DND-41 (cell line): ENCODE results near the gene SELENOP.

Source experiments
- ATAC-seq: fragments of 200-7000 bp; cut with Tn5 transposase; 3 replicates; pipeline ENCODE4 v1.9.1; 2021; ENCODE audit warnings: low read depth; ENCODE audit not compliant: insufficient read depth
- DNase-seq: peaks from one replicate; pipeline ENCODE4 v3.0.0-alpha.2; 2020
- H2AFZ ChIP-seq: 2 replicates; pipeline ENCODE4 v1.6.0; 2012; ENCODE audit warnings: low read depth, low read length
- H3K27ac ChIP-seq: 2 replicates; pipeline ENCODE4 v1.5.1; 2012; ENCODE audit warnings: low read length, inconsistent platforms
- H3K27me3 ChIP-seq: fragments of 200-600 bp; sonication (generic); 2 replicates; pipeline ENCODE4 v1.6.0; 2012; ENCODE audit warnings: low read length, mild to moderate bottlenecking, inconsistent platforms; ENCODE audit not compliant: insufficient read depth, poor library complexity
- H3K36me3 ChIP-seq: 2 replicates; pipeline ENCODE4 v1.5.1; 2012; ENCODE audit warnings: low read length, inconsistent platforms; ENCODE audit not compliant: insufficient read depth
- H3K4me1 ChIP-seq: 2 replicates; pipeline ENCODE4 v1.5.1; 2012; ENCODE audit warnings: mild to moderate bottlenecking, low read length; ENCODE audit not compliant: insufficient read depth
- H3K4me2 ChIP-seq: 2 replicates; pipeline ENCODE4 v1.6.0; 2012; ENCODE audit warnings: mild to moderate bottlenecking, moderate library complexity, low read length, inconsistent platforms; ENCODE audit not compliant: insufficient read depth
- H3K4me3 ChIP-seq, 2 experiments: fragments of 200-600 bp in 1 of 2; shearing (Covaris generic) in 1 of 2; 2 replicates each; pipeline ENCODE4 v1.5.1; 2012 to 2016; ENCODE audit warnings: inconsistent platforms in 2 of 2, low read length in 2 of 2, mild to moderate bottlenecking in 2 of 2, low read depth in 1 of 2, moderate library complexity in 1 of 2
- H3K79me2 ChIP-seq: 2 replicates; pipeline ENCODE4 v1.6.0; 2012; ENCODE audit warnings: low read length, inconsistent platforms; ENCODE audit not compliant: insufficient read depth
- H3K9ac ChIP-seq: 2 replicates; pipeline ENCODE4 v1.6.0; 2012; ENCODE audit warnings: low read depth, mild to moderate bottlenecking, inconsistent platforms, low read length, moderate library complexity
- H3K9me3 ChIP-seq: 2 replicates; pipeline ENCODE4 v1.5.1; 2012; ENCODE audit warnings: low read length, moderate library complexity, mild to moderate bottlenecking, inconsistent platforms; ENCODE audit not compliant: insufficient read depth, severe bottlenecking
- H4K20me1 ChIP-seq: 2 replicates; pipeline ENCODE4 v1.6.0; 2012; ENCODE audit warnings: low read length; ENCODE audit not compliant: insufficient read depth
- CTCF ChIP-seq: IDR thresholded peaks from 2 replicates; pipeline ENCODE4 v1.5.1; 2012; ENCODE audit warnings: borderline replicate concordance, low read length, moderate library complexity, mild to moderate bottlenecking; ENCODE audit not compliant: poor library complexity, severe bottlenecking; ENCODE audit errors: extremely low read depth
- EZH2 ChIP-seq: IDR thresholded peaks from 3 replicates; pipeline ENCODE4 v1.6.1; 2012; ENCODE audit warnings: borderline replicate concordance, low read depth, mild to moderate bottlenecking, moderate library complexity, low read length, inconsistent platforms; ENCODE audit not compliant: severe bottlenecking

The SELENOP gene

DNA sequence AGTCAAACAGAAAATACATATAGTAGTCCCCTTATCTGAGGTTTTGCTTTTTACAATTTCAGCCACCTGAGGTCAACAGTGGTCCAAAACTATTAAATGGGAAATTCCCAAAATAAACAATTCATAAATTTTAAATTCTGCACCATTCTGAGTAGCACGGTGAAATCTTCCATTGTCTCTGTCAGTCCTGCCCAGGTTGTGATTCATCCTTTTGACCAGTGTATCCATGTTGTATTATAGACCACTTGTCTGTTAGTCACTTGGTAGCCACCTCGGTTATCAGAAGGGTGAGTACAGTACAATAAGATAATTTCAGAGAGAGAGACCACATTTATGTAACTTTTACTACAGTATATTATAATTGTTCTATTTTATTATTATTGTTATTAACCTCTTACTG lies 52.2 kb downstream of the SELENOP start:
- Histone ChIP-seq H3K9me3 (no peaks in the 10 kb centered on the region), H3K27ac (no peak overlapping the region), H3K36me3 (no peaks in the 10 kb centered on the region), H3K4me1 (no peaks in the 10 kb centered on the region), H3K4me3 (no peak overlapping the region), H3K79me2 (no peaks in the 10 kb centered on the region), H3K27me3 (no peaks in the 10 kb centered on the region), H4K20me1 (no peaks in the 10 kb centered on the region), H3K4me2 (no peak overlapping the region), H2AFZ (no peak overlapping the region), H3K9ac (no peak overlapping the region)
- no peak for TF ChIP-seq EZH2
- TF ChIP-seq CTCF = no peak
- DNase-seq (no peak), ATAC-seq (no peak)

- H4K20me1 ChIP-seq = no peaks in the 10 kb centered on the region
- TF ChIP-seq EZH2 (no peak), CTCF (no peak)
- H2AFZ ChIP-seq = no peak within 1 kb of the TSS
- no peak within 1 kb of the TSS for H3K4me3 ChIP-seq
- H3K79me2 ChIP-seq = no peaks in the 10 kb centered on the region
- no peaks in the 10 kb centered on the region for H3K9me3 ChIP-seq
- H3K36me3 ChIP-seq = no peaks in the 10 kb centered on the region
- no peak for DNase-seq
- no peak for ATAC-seq
- H3K27ac ChIP-seq = no peak within 1 kb of the TSS
- no peak within 1 kb of the TSS for H3K4me2 ChIP-seq
- no peaks in the 10 kb centered on the region for H3K27me3 ChIP-seq
- no peaks in the 10 kb centered on the region for H3K4me1 ChIP-seq
- H3K9ac ChIP-seq = no peak within 1 kb of the TSS
Measured at GRCh38 chr5:42756606-42757601, 54.8 kb downstream of the SELENOP start, which contains the start of gene CCDC152. TSS of gene CCDC152 (plus strand) at chr5:42756818. CDS start at chr5:42759122, 2,304 bp downstream.

DNA sequence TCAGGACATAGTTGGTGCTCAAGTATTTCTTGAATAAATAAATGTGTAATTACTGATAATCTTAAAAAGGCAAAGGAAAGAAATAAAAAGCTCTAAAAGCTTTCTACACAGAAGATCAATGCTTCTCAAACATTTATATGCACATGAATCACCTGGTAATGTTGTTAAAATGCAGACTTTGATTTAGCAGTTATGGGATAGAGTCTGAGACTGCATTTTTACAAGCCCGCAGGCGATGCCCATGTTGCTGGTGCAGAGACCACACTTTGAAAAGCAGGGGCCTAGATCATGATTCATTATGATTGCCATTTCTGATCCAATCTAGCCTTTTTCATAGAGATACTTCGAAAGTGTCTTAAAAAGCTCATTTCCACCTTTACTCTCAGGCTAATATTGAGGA lies 58.6 kb downstream of the SELENOP start:
- Histone ChIP-seq H3K27me3 (no peaks in the 10 kb centered on the region), H3K27ac (no peak overlapping the region), H3K79me2 (no peaks in the 10 kb centered on the region), H2AFZ (no peak overlapping the region), H3K9ac (no peak overlapping the region), H3K4me1 (no peaks in the 10 kb centered on the region), H3K4me3 (no peak overlapping the region), H3K9me3 (no peaks in the 10 kb centered on the region), H4K20me1 (no peaks in the 10 kb centered on the region), H3K36me3 (no peaks in the 10 kb centered on the region), H3K4me2 (no peak overlapping the region)
- no peak for DNase-seq
- ATAC-seq = no peak
- TF ChIP-seq EZH2 (no peak), CTCF (no peak)
